GM10266 (cell line): ENCODE measurements around the gene SPRR3.
"Not testable (repeated sequence)": the region's sequence is repeated elsewhere in the genome, so short reads cannot be mapped to it uniquely, and the experiment has no call there.

ENCODE experiments used
- DNase-seq: peaks from one replicate; pipeline ENCODE4 v3.0.0; 2012; ENCODE audit errors: extremely low spot score
- CTCF ChIP-seq: IDR thresholded peaks from 2 replicates; pipeline ENCODE4 v1.5.1; 2012; ENCODE audit warnings: mild to moderate bottlenecking, low read depth; ENCODE audit not compliant: control insufficient read depth, insufficient read depth; ENCODE audit errors: missing control alignments

SPRR3 gene

DNA sequence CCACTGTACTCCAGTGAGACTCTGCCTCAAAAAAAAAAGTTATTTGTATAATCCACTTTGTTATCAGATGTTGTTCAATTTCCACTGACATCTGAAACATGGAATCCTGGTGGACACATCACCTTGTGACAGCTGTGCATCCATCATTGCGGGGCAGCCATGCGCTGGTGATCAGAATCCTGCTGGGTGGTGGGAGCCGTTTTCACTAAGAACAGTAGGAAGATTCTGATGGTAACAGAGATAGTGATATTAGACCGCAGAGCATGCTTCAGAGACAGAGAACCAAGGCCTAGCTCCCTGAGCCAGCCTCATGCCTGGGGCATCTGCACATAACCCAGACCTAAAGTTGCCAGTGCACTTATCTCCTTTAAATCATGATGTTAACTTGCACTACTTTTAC lies 3.1 kb upstream of the SPRR3 start:
- no peak for DNase-seq
- no peak for TF ChIP-seq CTCF

DNA sequence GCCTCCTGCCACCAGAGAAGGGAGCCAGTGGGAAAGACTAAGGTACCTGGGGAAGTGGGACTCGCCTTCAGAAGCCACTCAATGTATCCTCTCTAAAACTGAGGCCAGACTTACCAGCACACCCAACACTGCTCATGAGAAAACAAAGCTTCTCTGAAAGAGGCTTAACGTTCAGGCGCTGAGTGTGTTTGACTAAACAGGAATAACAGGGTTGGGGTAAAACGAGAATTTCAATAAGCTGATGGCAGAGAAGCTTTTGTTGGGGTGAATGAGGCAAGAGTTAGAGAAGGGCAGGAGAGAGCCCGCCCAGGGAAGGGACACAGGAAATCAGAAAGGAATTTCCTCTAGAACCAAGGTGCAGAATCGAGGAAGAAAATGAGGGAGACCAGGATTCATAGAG lies 1.7 kb upstream of the SPRR3 start:
- no peak for TF ChIP-seq CTCF
- DNase-seq, result no peak

- no peak for TF ChIP-seq CTCF
These were observed 1.3 kb upstream of the SPRR3 start for GRCh38 chr1:153000294-153000693.

GRCh38 chr1:153011235-153011758 lies 9.7 kb downstream of the SPRR3 start:
- not testable (repeated sequence) for DNase-seq

More at GRCh38 chr1:153000294-153000693, 1.3 kb upstream of the SPRR3 start:
- no peak for DNase-seq

DNA sequence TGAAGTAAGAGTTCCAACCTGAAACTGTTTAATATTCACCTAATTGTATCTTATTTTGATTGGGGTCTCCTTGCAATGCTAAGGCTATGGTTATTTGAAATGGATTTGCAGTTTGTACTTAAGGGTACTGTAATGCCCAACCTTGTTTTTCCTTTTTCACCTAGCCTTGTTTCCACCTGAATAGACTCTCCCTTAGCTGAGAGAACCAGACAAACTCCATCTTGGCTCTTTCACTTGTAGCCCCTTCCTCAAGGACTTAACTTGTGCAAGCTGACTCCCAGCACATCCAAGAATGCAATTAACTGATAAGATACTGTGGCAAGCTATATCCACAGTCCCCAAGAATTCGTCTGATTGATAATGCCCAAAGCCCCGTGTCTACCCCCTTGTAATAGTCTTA lies 20.3 kb downstream of the SPRR3 start:
- DNase-seq, result not testable (repeated sequence)

- not testable (repeated sequence) for DNase-seq
These were observed 20.8 kb downstream of the SPRR3 start for GRCh38 chr1:153022340-153022739.

DNA sequence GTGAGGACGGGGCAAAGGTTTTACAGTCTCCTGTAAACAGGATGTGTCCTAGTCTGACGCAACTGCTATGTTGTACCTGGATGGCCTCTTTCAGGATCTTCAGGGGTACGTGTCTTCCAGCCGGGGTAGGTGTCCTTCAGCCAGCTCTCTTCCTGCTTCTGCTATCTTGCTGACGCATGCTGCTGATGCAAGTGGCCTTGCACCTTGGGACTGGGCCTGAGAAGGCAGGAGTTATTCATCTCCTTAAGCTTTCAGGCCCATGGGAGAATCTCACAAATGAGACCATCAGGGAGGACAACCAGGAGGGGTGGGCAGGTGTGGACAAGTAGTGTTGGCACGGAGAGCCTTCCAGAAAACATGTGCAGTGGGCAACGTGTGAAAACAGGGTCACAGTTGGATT lies 21.6 kb downstream of the SPRR3 start:
- TF ChIP-seq CTCF, result no peak
- DNase-seq, result no peak

DNA sequence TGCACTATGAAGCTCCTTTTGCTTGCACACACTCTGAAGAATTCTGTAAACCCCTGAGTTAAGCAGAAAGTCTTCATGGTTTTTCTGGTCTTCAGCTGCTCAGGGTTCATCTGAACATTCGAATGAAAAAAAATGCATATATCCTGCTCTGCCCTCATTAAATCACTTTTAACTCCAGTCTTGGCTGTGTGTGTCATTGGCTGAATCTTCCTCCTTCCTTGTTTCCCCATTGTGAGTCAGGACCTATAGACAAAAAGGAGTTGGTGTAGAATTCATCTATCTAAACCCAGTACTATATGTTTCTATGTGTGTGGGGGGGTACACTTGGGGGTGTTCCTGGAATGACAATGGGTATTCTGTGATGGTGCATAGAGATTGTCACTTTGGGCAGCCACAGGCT lies 22.9 kb downstream of the SPRR3 start:
- DNase-seq, result no peak
- no peak for TF ChIP-seq CTCF

- no peak for DNase-seq
These were observed 24.2 kb downstream of the SPRR3 start for GRCh38 chr1:153025797-153026196.

More at GRCh38 chr1:153025797-153026196, 24.2 kb downstream of the SPRR3 start:
- no peak for TF ChIP-seq CTCF
